ENCODE results near the gene HEY2. TPM values are rescaled to one million over a fixed set of nuclear protein-coding genes. Genes with fewer than 3 reads are reported as not detected.

Gene HEY2
- total RNA-seq, 1 donor from 2014 or later = 82.7 TPM

- DNase-seq (ENCODE audit: low spot score) = no peak
- peaks cover 36% of the 10 kb centered on the region for H3K4me1 Mint-ChIP-seq (ENCODE audit: unreplicated experiment)
- H3K36me3 Mint-ChIP-seq (ENCODE audit: low read depth, unreplicated experiment) = peaks cover 51% of the 10 kb centered on the region
- H3K27me3 Mint-ChIP-seq (ENCODE audit: unreplicated experiment) = peaks cover 4% of the 10 kb centered on the region
- H3K27ac Mint-ChIP-seq (ENCODE audit: unreplicated experiment) = no peak overlapping the region
- H3K9me3 Mint-ChIP-seq (ENCODE audit: unreplicated experiment) = no peaks in the 10 kb centered on the region
- TF ChIP-seq, protein P1, sequence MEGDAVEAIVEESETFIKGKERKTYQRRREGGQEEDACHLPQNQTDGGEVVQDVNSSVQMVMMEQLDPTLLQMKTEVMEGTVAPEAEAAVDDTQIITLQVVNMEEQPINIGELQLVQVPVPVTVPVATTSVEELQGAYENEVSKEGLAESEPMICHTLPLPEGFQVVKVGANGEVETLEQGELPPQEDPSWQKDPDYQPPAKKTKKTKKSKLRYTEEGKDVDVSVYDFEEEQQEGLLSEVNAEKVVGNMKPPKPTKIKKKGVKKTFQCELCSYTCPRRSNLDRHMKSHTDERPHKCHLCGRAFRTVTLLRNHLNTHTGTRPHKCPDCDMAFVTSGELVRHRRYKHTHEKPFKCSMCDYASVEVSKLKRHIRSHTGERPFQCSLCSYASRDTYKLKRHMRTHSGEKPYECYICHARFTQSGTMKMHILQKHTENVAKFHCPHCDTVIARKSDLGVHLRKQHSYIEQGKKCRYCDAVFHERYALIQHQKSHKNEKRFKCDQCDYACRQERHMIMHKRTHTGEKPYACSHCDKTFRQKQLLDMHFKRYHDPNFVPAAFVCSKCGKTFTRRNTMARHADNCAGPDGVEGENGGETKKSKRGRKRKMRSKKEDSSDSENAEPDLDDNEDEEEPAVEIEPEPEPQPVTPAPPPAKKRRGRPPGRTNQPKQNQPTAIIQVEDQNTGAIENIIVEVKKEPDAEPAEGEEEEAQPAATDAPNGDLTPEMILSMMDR (IDR thresholded peaks at IDR 0.05; ENCODE audit: unreplicated experiment) = no peak
- peak overlapping the region; percentile 100 for H3K4me3 Mint-ChIP-seq (ENCODE audit: unreplicated experiment)
Measured at GRCh38 chr6:125751334-125751916, 2.0 kb downstream of the HEY2 start.

DNA sequence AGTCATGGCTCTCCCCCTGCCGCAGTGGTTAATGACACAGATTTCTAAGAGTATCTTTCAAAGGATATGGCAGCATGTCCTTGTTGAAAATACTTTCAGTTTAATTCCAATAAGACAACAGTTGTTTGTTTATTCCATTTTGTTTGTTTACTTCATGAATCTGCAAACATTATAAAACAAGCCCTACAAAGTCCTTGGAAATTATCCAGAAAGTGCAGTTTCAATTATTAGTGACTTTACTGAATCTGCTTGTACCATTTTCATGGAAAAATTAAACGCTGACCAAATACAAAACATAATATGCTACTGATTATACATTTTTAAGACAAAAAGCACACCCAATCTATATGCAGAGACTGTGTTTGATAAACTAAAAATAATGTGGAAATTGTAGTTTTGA is 3.3 kb downstream of the HEY2 start:
- Mint-ChIP-seq H3K9me3 (ENCODE audit: unreplicated experiment) (no peaks in the 10 kb centered on the region), H3K4me1 (ENCODE audit: unreplicated experiment) (peaks cover 40% of the 10 kb centered on the region), H3K27ac (ENCODE audit: unreplicated experiment) (no peak overlapping the region), H3K4me3 (ENCODE audit: unreplicated experiment) (peak overlapping the region; percentile 88), H3K27me3 (ENCODE audit: unreplicated experiment) (peaks cover 4% of the 10 kb centered on the region), H3K36me3 (ENCODE audit: low read depth, unreplicated experiment) (peaks cover 53% of the 10 kb centered on the region)
- TF ChIP-seq, protein P1 (IDR thresholded peaks at IDR 0.05; ENCODE audit: unreplicated experiment) = no peak
- DNase-seq (ENCODE audit: low spot score) = no peak

GRCh38 chr6:125753218-125753936 is 3.9 kb downstream of the HEY2 start:
- Mint-ChIP-seq H3K9me3 (ENCODE audit: unreplicated experiment) (no peaks in the 10 kb centered on the region), H3K4me3 (ENCODE audit: unreplicated experiment) (peak overlapping the region; percentile 88), H3K4me1 (ENCODE audit: unreplicated experiment) (peaks cover 40% of the 10 kb centered on the region), H3K27me3 (ENCODE audit: unreplicated experiment) (peaks cover 4% of the 10 kb centered on the region), H3K27ac (ENCODE audit: unreplicated experiment) (no peak overlapping the region), H3K36me3 (ENCODE audit: low read depth, unreplicated experiment) (peaks cover 53% of the 10 kb centered on the region)
- TF ChIP-seq, protein P1 (IDR thresholded peaks at IDR 0.05; ENCODE audit: unreplicated experiment) = peak; percentile 64
- no peak for DNase-seq (ENCODE audit: low spot score)

- H3K27me3 Mint-ChIP-seq (ENCODE audit: unreplicated experiment) = no peaks in the 10 kb centered on the region
- H3K4me1 Mint-ChIP-seq (ENCODE audit: unreplicated experiment) = peaks cover 41% of the 10 kb centered on the region
- peak overlapping the region; percentile 9 for H3K4me3 Mint-ChIP-seq (ENCODE audit: unreplicated experiment)
- DNase-seq (ENCODE audit: low spot score) = no peak
- H3K27ac Mint-ChIP-seq (ENCODE audit: unreplicated experiment) = no peak overlapping the region
- TF ChIP-seq, protein P1 (IDR thresholded peaks at IDR 0.05; ENCODE audit: unreplicated experiment) = no peak
- H3K36me3 Mint-ChIP-seq (ENCODE audit: low read depth, unreplicated experiment) = peaks cover 54% of the 10 kb centered on the region
- H3K9me3 Mint-ChIP-seq (ENCODE audit: unreplicated experiment) = no peaks in the 10 kb centered on the region
Measured at GRCh38 chr6:125753937-125754259, 4.5 kb downstream of the HEY2 start.

- TF ChIP-seq, protein P1 (IDR thresholded peaks at IDR 0.05; ENCODE audit: unreplicated experiment) = no peak
- no peaks in the 10 kb centered on the region for H3K27me3 Mint-ChIP-seq (ENCODE audit: unreplicated experiment)
- peak overlapping the region; percentile 84 for H3K4me3 Mint-ChIP-seq (ENCODE audit: unreplicated experiment)
- no peaks in the 10 kb centered on the region for H3K9me3 Mint-ChIP-seq (ENCODE audit: unreplicated experiment)
- H3K4me1 Mint-ChIP-seq (ENCODE audit: unreplicated experiment) = peaks cover 44% of the 10 kb centered on the region
- H3K27ac Mint-ChIP-seq (ENCODE audit: unreplicated experiment) = peak overlapping the region; percentile 18
- no peak for DNase-seq (ENCODE audit: low spot score)
- peaks cover 61% of the 10 kb centered on the region for H3K36me3 Mint-ChIP-seq (ENCODE audit: low read depth, unreplicated experiment)
Measured at GRCh38 chr6:125754566-125754965, 5.1 kb downstream of the HEY2 start.

Measured in endothelial cell (in vitro differentiated cells).